GM23248 (cell line): ENCODE data around the gene ZFP36.

Source experiments
- EZH2 ChIP-seq: fragments of 200-600 bp; sonication (generic); IDR thresholded peaks from 2 replicates; pipeline ENCODE4 v1.6.1; 2018; ENCODE audit warnings: antibody characterized with exemption, mild to moderate bottlenecking; ENCODE audit not compliant: insufficient read depth, poor library complexity, severe bottlenecking
- EZH2phosphoT487 ChIP-seq: fragments of 200-600 bp; sonication (generic); IDR thresholded peaks from 2 replicates; pipeline ENCODE4 v1.6.1; 2018; ENCODE audit warnings: antibody characterized with exemption, moderate library complexity, mild to moderate bottlenecking, low read depth; ENCODE audit not compliant: insufficient read depth

DNA sequence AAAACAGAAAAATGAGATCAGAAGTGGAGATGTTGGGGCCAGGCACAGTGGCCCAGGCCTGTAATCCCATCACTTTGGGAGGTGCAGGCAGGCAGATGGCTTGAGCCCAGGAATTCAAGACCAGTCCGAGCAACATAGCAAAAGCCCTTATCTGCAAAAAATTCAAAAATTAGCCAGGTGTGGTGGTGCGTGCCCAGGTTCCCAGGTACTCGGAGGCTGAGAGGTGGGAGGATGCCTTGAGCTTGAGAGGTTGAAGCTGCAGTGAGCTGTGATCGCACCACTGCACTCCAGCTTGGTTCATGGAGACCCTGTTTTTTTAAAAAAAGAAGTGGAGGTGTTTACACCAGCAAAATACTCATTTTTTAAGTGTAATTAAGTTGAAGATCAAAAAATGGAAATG, 6.6 kb upstream of the ZFP36 start:
- TF ChIP-seq EZH2phosphoT487 = no peak
- no peak for TF ChIP-seq EZH2
